Measurements from ENCODE around the gene LRIG1.

Gene LRIG1

DNA sequence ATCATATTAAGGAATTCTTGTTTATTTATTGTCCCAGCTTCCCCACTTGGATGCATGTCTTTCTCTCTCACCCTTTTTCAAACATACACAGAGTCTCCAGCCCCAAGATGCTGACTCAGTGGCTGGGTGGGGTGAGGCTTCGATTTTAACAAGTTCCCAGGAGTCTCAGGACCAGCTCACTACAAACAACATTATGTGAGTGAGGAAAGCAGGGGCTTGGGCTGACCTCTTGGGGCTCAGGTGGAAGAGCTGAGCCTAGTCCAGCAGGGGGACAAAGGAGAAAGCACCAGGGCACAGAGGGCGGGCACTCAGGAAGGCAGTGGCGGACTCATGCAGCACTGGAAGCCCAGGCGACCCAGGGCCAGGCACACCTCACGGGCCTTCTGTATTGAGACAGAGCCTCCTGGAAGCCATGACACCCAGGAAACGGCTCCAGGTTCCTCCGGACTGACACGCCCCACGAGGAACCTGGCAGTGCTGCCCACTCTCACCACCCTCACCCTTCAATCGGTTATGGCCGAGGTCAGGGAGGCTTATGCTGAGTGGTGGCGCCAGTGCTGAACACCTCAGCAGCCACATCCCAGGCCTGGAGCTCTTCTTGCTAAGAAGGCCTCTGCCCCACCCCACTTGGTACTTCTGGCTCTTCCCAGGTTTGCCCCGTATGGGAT is 97.4 kb downstream of the LRIG1 start:
- no peak for DNase-seq (ENCODE audit: low read depth in 2 of 2)

DNA sequence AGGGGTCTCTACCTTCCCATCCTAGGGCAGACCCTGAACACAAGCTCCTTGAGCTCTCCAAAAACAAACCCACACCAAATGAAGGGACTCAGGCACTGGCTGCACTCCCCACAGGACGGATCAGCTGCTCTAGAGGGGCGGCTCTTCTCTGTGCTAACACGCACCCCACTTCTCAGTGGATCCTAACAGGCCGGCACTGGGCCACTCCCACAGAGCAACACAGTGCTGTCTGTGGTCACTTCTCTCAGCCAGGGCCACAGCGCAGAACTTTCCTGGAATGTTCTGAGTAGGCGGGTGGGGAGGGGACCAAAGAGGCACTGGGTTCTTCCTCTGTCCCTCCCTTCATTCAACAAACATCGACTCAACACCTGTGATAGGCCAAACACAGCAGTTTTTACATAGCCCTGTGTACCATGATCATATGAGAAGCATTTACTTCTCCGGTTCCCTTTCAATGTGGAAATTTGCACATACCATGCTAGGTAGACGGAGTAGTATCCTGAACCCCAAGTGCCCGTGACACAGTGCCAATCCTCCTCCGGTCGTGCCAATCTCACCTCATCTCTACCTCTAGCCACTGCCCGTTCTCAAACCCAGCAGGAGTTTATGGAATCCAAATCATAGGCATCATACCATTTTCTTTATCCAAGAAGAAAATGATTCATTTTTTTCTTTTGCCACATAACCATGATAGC is 98.1 kb downstream of the LRIG1 start:
- no peak for DNase-seq (ENCODE audit: low read depth in 2 of 2)

DNA sequence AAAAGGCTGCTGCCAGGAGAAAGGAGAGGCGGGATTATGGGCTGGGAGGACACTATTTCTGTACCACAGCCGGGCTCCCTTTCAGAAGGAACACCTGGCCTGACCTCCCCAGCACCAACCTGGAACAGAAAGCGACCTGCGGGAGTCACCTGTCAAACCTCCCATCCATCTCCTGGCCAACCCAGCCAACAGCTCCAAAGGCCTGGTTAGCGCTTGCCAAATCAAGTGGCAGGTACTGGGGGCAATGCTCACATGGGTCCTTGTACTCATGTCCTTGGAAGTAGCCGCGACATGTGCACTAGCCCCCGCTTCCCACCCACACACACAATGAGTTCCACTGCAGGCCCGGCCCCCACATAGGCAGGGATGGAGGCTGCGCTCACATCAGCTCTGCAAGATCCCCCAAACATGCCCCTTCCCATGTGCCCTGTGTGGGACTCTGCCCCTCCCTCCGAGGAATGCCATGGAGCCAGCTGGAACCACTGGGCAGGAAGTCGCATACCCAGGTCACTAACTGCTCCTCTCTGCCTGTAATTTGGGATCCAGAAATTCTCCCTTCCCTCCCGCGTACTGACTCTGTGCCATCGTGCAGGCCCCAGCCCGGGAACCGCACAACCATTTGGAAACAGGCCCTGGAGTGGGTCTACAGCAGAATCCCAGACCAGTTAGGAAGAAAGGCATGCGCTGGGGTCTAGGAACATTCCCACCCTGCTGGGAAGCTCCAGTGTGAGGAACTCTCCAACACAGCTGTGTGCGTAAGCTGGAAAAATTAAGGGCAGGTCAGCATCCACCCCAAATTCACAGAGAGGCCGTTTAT is 98.9 kb downstream of the LRIG1 start:
- DNase-seq (ENCODE audit: low read depth in 2 of 2), result no peak

DNA sequence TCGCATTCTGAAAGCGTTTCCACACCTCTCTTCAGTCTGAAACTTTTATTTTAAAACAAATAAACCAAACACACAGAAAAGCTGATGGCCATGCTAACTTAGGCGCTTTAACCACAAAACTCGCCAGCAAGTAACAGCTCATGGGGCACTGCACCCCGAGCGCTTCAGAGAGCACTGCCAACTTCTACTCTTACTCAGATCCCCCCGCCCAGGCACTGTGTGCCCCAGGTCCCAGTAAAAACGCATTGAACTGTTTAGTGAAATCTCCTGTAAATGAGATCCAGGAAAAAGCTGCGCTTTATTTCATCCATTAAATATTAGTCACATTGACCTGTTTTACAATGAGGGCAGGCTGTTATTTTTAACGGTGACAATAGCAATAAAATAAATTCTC is 99.7 kb downstream of the LRIG1 start:
- DNase-seq (ENCODE audit: low read depth in 2 of 2), result no peak

DNA sequence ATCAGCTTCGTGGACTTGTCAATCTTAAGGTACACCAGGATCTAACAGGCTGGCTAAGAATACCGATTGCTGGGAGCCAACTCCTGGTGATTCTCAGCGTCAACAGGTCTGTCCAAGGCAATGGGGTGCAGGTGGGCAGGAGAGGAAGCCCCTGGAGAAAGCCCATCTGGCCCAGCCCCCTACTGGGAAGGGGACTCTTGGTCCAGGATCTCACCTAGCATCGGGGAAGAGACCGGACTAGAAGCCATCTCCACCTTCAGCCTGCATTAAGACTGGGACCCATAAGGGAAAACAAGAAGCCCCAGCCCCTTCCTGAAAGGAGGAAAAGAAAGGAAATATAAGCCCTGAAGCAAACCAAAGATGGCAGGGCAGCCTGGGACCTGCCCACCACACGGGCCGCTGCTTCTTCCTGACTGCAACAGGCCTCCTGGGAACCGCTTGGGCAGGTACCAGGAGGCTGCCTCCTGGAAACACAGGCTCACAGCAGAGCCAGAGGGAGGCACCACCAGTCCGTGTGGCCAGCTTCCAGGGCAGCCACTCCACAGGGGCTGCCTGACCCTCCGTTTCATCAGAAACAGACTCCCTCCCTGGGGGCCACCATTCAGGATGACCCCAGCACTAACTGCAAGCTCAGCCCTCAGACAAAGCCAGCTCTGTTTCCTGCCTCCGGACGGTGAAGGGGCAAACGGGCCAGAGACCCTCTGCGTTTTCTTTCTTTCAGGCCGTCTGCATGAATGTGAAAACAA is 100.2 kb downstream of the LRIG1 start:
- no peak for DNase-seq (ENCODE audit: low read depth in 2 of 2)

DNA sequence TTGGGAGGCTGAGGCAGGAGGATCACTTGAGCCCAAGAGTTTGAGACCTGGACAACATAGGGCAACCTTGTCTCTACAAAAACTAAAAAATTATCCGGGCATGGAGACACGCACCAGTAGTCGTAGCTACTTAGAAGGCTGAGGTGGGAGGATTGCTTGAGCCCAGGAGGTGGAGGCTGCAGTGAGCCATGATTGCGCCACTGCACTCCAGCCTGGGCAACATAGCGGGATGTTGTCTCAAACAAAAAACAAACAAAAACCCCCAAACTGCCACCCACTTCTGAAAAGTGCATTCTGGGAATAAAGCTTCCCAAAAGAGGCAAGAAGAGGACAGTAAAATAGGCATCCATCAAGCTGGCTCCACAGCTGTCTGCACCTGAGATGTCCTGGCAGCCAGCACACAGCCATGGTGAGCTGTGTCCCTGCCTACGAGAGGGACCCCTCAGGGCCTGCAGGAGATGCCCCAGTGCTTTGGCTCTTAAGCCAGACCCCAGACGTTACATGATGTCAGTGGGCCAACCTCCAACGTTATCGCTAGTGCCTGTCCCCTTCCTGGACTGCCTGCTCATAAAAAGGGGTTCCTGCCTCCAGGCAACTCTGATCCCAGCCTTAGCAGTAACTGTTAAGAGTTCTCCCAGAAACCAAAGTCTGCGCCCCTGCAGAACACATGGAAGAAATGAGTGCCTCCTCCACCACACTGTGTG is 101.1 kb downstream of the LRIG1 start:
- no peak for DNase-seq (ENCODE audit: low read depth in 2 of 2)

DNA sequence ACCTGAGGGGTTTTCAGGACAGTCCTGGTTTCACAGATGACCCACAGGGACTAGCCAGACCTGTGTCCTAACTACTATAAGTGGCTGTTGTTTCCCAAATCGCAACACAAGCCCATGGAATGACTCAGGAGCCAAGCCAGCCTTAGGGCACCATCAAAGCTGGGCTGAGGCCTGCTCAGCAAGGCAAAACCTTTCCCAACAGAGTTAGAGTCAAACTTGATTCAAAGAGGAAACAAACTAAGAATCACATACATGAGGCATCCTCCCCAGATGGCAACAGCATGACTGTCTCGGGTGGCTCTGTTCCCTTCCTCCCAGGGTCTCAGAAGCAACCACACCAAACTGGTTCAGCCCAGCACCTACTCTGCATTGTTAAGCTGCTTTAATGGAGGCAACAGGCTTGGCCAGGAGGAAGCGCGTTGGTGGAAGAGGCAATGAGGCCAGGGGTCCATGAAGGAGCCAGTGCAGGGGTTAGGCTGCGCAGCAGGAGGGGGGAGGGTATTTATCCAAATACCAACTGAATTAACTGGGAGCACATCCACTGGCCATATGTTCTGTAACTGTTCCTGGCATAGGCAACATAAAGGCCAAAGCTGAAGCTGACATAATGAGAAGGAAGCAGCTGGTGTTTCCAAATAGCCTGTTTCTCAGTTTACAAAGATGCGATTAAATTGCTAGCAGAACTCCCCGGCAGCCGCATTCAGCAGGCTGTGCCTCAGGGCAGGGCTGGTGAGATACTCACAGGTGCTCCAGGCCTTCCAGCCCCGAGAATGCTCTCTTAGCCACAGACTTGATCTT is 102.4 kb downstream of the LRIG1 start:
- DNase-seq (ENCODE audit: low read depth in 2 of 2), result no peak

DNA sequence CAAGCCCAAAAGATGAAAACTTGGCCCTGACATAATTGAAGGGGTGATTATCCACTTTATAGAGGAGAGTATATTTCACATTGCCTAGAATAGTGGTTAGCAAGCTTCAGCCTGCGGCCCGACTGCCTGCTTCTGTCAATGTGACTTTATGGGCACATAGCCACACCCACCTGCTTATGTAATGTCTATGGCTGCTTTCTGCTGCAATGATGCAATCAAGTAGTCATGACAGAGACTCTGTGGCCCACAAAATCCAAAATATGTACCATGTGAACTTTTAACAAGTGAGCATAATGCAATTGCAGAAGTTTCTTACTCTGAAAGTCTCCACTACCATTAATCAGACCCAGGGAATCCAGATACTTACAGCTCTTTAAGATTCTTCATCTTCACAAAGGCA is 103.1 kb downstream of the LRIG1 start:
- DNase-seq (ENCODE audit: low read depth in 2 of 2), result no peak

DNA sequence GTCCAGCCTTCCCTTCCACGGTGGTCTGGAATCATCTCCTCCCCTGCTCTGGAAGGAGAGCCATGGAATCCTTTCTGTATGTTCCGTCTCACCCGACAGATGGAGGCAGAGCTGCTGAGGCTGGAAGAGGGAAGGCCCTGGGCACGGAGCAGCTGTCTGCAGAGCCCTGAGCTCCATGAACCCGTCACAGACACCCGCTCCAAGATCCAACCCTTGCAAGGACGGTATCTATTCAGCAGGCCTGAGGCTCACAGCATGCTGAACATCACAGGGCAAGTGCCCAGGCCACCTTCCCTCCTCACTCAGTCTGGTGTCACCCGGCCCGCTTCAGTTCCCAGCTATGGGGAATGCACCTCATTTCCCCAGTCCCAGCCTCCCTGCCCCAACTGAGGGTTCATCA is 103.9 kb downstream of the LRIG1 start:
- no peak for DNase-seq (ENCODE audit: low read depth in 2 of 2)

DNA sequence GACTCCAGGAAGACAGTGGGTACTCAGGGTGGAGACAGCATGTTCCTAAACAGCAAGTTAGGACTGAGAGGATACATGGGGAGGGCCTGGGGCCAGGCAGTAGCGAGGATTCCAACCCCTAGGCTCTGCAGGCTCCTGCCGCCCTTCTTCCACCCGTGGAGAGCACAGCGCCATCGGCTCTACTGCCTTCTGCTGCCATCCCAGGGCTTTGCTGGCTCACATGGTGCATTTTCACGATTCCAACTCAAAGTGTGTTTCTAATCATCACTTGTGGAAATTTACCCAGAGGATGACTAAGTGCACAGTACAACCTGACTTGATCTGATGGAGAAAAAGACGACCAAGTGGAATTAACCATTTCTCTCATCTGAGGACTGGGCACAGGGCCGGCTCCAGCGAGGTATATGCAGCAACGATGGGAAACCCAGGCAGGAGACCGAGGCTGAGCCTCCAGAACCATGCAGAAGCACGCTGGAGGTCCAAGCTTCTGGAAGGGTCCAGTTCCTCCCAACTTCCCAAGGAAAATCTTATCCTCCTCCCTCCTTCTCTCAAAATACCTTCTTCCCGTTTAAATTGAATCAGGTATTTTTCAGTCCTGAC is 104.6 kb downstream of the LRIG1 start:
- DNase-seq (ENCODE audit: low read depth in 2 of 2), result no peak

DNA sequence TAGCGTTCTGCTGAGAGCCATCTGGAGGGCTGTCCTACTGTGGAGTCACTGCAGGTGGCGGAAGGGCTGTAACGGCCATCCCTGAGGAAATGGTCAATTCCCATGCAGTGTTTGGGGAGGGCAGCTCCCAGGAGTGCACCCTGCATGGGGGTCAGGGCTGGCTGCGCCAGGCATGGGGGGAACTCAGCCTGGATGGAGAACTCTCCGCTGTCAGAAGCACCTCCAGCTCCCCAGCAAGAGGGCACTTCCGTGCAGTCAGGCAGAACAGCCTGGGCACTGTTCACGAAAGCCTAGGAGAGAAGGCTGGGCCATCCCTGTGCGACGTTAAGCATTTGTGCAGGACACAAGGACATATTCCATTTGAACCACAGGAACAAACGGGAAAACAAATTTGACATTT is 105.2 kb downstream of the LRIG1 start:
- no peak for DNase-seq (ENCODE audit: low read depth in 2 of 2)

DNA sequence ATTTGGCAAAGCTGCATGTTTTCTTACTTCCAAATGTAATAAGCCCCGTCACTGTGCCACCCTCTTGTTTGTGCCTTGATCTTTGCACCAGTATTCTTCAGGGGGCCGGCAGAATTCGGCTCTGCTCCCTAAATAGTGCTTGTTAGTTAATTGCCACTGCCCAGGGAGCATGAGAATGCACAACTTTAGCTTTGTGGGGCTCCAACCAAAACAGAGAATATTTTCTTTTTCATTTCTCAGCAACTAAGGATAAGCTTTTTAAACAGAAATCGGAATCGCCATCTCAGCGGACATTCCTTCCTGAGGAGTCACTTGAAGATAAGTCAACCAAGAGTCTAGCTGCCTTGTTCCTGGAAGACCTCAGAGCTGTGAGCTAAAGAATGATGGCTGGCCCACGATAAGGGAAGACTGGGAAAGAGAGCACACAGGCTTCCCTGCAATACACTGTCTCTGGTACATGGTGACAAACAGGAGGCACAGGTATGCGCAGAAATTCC is 106.0 kb downstream of the LRIG1 start:
- no peak for DNase-seq (ENCODE audit: low read depth in 2 of 2)

DNA sequence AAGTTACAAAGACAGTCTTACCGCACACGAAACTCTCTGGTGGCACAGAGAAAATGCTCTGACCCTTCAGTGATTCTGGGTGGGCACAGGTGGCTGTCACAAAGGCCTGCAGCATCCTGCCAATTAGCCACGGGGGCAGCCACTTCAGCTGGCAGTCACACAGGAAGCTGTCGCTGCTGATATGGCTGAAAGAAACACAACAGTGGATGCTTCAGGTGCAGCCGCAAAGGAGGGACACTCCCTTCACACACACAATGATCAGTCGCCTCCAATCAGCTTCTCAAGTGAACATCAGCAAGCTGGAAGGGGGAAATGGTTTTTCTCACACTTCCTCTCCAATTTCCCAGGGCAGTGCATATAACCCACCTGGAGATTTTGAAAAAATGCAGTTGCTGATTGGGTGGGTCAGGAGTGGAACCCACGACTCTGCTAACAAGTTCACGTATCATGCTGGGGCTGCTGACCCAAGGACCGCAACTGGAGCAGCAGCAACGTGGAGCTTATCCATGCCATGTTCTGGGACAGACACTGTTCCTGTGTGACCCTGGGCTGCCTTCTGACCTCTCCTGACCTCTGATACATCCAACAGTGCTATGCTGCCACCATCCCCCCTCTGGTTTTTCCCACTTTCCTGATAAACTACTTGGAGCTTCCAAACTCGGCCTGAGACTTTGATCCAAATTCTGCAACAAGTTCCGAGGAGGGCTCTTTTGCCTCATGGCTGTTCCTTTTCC is 106.6 kb downstream of the LRIG1 start:
- peak; percentile 7 to 16 for DNase-seq (ENCODE audit: low read depth in 2 of 2)

DNA sequence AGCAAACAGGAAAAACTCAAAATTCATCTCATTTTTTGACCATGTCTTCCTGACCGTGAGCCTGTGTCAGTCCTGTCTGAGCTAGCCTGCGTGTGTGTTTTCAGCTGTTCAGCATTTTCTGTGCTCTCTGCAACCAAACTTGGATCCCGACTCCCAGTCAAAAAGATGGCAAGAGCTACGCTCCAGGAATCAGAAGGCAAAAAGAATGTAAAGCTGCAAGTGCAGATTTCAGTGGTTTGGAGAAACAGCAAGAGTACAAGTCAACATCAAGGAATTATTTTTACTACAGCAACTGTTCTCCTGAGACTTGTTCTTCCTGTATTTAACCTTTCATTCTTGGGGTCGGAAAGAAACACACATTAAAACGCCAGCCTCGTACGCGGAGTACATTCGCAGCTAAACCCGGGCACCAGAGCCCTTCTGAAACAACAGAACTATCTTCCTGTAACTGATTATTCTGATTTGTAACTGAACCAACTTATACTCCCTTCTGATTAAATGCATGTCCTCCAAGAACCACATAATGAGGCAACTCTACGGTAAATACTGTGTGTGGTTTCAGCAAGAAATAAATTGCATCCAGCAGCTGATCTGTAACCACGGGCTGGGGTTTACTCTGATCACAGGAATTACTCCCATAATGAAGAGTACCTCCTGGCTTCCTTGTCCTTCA is 107.4 kb downstream of the LRIG1 start:
- DNase-seq (ENCODE audit: low read depth in 2 of 2), result no peak

DNA sequence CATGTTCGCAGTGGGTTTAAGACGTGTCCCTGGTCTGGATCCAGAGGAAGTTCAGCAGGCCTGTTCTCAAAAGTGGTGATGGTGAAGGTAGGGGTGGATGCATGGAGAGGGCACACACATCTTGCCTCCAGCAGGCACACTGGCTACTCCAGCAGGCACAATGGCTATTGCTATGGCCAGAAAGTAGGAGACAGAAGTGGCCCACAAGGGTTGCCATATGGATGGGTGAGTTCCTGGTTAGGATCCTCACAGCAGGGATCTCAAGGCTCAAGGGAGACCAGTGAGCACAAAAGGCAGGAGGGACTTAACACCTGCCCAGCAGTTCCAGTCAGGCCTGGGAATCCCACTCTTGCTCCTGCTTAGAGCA is 107.9 kb downstream of the LRIG1 start:
- DNase-seq (ENCODE audit: low read depth in 2 of 2), result no peak

DNA sequence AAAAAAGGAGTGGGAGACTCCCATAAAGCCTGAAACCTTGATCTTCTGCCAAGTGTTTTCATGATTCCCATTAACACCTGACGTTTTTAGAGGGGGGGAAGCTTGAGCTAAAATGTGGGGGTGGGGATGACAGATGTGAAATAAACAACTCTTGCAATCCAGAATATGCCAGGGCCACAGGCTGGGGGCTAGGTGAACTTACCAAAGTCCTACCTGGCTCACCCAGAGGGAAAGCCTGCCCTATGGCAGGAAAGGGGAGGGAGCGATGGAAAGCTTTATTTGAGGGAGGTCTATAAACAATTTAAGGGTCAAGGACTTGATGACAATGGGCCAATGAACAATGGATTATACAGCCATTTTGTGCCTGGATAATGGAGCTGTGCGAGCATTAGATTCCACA is 108.3 kb downstream of the LRIG1 start:
- no peak for DNase-seq (ENCODE audit: low read depth in 2 of 2)

DNA sequence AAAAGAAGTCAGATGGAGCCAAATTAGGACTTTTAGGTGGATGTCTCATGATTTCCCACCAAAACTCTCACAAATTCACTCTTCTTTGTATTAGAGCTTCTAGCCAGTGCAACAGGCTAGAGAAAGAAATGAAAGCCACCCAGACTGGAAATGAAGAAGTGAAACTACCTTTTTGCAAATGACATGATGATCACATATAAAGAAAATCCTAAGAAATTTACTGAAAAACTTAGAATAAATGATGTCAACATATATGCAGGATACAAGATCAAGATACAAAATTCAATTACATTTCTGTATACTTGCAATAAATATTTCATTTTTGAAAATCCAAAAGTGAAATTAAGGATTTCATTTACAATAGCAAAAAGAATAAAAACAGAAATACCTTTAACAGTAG is 110.8 kb downstream of the LRIG1 start:
- DNase-seq (ENCODE audit: low read depth in 2 of 2), result no peak

DNA sequence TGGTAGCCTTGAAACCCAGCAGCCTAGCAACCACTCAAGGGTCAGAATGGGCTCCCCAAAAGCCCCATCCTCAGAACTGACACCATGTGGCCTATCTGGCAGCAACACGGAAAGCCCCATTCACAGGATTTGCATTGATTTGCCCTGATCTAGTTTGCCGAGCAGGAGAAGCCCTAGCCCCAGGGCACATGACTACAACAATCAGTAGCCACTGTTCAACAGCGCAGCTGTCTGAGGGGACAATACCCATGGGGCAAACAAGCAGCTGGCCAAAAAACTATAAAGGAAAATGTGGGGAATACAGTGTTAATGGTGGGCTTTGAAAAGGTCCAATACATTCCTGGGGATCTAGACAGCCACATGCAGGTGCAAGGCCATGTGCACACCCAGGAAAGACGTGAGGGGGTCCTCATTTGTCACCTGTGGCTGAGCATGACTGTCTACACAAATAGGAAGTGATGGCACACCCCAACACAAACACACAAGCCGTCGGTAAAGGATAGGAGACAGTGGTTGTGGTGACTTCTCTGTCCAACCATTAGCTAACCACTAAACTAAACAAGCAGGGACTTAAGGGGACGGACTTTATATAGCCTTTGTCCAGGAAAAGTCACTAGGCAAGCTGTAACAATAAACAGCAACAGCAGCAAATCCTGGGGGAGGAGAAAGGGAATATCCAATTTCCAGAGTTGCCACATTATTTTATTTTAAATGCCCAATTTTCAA is 113.7 kb downstream of the LRIG1 start:
- no peak for DNase-seq (ENCODE audit: low read depth in 2 of 2)
